Effector CD8-positive, alpha-beta T cell (primary cell): ENCODE results near the gene RABL2B.
"Not testable (repeated sequence)": the region's sequence is repeated elsewhere in the genome, so short reads cannot be mapped to it uniquely, and the experiment has no call there.

Source experiments
- DNase-seq: peaks from one replicate; lab custom pipeline; 2025; lab: John Stamatoyannopoulos, UW
- total RNA-seq, 4 experiments: gene quantifications; one replicate each; lab custom pipeline; 2026; lab: John Stamatoyannopoulos, UW

Gene RABL2B
- total RNA-seq: 13.2 to 16.7 (median 14.8) reads per million in 4 experiments

DNA sequence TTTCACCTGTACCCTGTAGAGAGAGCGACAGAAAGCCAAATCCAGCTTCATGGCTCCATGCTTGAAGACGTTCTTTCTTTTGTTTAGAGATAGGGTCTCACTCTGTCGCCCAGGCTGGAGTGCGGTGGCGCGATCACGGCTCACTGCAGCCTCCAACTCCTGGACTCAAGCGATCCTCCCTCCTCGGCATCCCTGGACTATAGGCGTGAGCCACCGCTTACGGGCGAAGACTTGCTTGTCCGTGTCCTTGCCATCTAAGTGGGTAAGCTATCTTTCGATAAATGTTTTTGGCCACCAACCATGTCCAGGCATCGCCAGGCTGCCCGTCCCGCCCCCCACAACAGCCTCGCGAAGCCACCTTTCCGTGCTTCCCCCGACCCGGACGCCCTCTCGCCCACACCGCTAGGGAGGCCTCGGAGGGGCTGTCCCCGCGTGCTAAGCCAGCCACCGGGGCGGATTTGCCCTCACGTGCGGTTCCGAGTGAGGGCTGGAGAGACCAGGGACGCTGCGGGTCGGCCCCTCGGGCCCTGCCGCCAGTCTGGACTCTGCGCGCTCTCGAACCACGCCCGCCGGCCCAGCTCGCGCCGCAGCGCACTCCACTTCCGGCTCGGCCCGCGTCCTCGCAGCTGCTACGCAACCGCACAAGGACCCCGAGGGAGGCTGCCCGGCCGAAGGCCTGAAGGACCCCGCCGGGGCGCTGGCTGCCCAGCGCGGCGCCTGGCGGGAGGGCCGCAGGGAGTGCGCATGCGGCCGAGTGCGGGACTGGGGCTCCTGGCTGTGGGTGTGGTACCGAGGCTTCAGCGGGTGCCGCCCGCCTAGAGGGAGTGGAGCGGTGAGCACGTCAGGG is at the start of gene RABL2B:
TSS of gene RABL2B (minus strand) at position 604 of the 847 bp plus-strand sequence. CDS start 1,342 bp downstream, outside the sequence.
- peak; percentile 78 for DNase-seq

DNA sequence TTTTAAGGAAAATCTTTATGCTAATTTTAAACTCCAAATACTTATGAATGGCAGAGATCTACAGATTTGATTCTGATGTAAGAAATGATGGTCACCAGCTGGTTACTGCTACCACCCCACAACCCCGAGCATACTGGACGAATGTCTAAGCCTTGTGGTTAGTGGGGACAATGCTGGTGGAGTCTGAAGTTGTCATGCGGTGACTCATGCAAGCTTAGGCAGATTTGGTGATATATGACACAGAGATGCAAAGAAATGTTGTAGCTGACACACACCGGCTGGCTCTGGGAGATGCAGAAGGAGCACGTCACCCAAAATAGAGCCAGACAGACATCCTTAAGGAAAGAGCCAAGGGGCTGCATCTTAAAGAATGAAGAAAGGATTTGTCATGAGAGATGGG is 3.5 kb upstream of the RABL2B start:
- not testable (repeated sequence) for DNase-seq

DNA sequence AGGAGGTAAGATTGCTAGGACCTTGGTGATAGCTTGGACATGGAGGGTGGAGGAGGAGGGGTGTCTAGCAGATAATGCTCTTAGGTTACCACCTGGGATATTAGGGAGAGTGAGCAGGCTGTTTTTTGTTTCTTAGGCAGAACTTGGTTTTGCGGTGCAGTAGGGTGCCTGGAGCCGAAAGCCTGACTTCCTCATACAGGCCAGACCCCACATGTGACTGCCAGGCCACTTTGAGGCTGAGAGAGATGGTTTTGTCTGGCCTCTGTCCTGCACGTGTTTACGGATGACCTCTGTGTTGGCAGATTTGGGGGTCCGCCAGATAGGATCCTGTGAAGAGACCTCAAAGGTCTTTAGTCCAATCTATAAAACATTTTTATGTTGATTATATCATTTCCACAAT is 1.9 kb upstream of the RABL2B start:
- not testable (repeated sequence) for DNase-seq

DNA sequence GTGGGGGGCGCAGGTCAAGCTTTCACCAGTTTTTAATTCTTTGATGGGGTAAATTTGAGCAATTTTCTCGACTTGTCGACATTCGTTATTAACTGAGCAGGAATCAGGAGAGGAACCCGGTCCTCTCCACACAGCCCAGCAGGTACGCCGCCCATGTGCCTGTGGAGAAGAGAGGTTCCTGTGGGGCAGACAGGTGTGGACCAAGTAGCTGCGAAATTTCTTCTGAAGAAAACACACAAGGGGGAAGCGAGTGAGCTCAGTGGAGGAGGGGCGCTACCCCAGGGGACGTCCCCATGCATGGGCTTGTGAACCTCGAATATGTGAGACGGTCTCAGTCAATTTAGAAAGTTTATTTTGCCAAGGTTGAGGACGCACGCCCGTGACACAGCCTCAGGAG is 442 bp upstream of the RABL2B start:
- not testable (repeated sequence) for DNase-seq

DNA sequence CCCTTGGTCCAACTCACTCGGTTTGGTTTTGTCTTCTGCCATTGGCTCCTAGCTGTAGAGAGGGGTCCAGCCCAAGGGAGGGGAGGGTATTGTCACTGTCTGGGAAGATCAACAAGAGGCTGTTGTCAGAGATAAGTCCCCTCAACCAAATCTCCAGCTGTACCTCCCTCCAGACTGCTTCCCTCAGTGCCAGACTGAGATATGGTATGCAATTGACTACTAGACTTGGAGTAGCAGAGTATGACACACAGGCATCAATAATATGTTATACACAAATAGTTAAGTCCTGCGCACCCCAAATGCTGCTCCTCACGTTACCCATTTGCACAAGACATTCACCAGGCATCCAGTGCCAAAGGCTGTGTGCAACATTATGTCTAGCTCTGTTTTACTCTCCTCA is 1.2 kb downstream of the RABL2B start:
- not testable (repeated sequence) for DNase-seq

DNA sequence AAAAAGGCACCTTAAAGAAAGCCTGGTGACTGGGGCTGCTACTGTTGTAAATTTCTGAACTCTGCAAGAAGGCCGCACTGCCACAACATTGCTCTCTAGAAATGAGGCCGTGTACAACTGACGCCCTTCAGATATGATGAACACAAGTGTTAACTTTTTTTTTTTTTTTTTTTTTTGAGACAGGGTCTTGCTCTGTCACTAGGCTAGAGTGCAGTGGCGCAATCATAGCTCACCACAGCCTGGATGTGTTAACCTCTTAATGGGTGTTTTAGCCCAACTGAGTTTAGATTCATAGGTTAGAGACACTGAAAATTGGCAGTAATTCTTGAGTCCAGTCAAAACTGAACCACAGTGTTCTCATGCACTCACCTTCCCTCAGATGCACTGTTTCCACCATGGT is 3.2 kb downstream of the RABL2B start:
- not testable (repeated sequence) for DNase-seq

DNA sequence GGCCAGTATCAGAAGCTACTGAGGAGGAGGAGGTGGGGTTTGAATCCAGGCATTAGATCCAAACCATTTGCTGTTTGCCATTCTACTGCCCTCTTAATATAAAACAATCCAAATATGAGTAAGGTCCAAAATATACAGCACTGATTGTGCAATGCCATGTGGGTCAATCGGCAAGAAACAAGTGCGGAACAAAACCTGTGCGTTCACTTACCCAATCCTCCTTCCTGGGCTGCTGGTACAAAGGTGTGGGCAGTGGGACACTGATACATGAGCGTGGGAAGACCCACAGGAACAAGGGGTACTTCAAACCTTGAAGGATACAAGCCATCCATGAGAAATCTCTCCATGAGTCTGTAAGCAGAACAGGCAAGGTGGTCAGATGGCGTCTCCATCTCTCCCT is 5.8 kb downstream of the RABL2B start:
- not testable (repeated sequence) for DNase-seq

DNA sequence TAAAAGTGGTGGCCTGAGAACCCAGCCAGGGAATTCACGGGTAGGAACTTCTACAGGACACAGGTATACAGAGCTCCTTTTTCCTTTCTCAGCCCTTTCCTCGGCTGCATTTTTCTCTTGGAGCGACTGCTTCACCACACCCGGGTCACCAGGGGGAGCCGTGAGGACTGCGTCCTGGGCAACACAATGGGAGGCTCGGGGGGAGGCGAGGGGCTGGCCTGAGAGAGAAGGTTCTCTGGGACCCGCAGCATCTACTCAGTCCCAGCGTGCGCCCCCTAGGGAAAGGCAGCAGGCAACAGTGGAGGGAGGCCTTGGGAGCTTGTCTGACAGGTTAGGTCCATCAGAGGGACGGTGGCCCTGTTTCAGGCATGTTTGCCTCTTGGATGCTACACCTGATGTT is 8.3 kb downstream of the RABL2B start:
- not testable (repeated sequence) for DNase-seq

DNA sequence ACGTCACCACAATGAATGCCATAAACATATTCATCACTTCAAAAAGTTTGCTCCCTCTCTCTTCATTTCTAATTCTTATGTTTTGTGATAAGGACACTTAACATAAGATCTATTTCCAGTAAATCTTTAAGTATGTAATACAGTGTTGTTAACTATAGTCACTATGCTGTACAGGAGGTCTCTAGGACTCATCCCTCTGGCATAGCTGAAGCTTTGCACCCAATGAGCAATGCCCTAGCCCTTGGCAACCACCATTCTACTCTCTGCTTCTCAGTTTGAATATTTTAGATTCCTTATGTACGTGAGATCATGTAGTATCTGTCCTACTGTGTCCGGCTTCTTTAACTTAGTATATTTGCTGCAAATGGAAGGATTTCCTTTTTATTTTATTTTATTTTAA is 19.1 kb downstream of the RABL2B start:
- not testable (repeated sequence) for DNase-seq

DNA sequence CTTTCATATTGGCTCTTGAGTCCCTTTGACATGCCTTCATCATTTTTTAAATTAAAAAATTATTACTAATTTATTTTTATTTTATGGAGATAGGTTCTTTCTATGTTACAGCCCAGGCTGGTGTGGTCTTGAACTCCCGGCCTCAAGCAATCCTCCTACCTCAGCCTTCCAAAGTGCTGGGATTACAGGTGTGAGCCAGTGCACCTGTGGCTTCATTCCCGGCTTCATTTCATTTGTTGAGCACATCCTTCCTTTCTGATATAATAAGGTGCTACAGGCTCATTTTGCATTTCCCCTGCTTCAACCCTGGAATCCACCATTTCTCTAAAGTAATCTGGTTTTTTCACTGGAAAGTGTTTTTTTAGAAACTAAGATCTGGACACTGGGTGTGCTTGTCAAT is 21.6 kb downstream of the RABL2B start:
- not testable (repeated sequence) for DNase-seq

DNA sequence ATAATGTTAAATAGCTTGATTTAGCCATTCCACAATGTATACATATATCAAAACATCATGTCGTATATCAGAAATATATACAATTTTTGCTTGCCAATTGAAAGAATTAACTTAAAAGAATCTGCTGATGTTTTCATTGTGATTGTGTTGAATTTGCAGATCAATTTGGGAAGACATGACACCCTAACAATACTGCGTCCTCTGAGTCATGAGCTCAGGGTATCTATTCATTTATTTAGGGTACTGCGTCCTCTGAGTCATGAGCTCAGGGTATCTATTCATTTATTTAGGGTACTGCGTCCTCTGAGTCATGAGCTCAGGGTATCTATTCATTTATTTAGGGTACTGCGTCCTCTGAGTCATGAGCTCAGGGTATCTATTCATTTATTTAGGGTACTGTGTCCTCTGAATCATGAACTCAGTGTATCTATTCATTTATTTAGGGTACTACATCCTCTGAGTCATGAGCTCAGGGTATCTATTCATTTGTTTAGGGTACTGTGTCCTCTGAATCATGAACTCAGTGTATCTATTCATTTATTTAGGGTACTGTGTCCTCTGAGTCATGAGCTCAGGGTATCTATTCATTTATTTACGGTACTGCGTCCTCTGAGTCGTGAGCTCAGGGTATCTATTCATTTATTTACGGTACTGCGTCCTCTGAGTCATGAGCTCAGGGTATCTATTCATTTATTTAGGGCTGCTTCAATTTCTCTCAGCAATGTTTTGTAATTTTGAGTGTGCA is 23.7 kb downstream of the RABL2B start:
- not testable (repeated sequence) for DNase-seq

DNA sequence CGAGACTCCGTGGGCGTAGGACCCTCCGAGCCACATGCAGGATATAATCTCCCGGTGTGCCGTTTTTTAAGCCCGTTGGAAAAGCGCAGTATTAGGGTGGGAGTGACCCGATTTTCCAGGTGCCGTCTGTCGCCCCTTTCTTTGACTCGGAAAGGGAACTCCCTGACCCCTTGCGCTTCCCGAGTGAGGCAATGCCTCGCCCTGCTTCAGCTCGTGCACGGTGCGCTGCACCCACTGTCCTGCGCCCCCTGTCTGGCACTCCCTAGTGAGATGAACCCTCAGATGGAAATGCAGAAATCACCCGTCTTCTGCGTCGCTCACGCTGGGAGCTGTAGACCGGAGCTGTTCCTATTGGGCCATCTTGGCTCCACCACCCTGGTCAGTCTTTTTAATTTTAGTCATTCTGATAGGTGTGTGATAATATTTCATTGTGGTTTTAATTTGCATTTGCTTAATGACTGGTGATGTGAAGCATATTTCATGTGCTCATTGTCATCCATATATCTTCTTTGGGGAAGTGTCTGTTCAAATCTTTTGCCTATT is 26.4 kb downstream of the RABL2B start:
- DNase-seq: peak; percentile 49

DNA sequence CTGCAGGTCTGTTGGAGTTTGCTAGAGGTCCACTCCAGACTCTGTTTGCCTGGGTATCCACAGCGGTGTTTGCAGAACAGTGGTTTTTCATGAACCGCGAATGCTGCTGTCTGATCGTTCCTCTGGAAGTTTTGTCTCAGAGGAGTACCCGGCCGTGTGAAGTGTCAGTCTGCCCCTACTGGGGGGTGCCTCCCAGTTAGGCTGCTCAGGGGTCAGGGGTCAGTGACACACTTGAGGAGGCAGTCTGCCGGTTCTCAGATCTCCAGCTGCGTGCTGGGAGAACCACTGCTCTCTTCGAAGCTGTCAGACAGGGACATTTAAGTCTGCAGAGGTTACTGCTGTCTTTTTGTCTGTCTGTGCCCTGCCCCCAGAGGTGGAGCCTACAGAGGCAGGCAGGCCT is 27.0 kb downstream of the RABL2B start:
- DNase-seq: not testable (repeated sequence)

DNA sequence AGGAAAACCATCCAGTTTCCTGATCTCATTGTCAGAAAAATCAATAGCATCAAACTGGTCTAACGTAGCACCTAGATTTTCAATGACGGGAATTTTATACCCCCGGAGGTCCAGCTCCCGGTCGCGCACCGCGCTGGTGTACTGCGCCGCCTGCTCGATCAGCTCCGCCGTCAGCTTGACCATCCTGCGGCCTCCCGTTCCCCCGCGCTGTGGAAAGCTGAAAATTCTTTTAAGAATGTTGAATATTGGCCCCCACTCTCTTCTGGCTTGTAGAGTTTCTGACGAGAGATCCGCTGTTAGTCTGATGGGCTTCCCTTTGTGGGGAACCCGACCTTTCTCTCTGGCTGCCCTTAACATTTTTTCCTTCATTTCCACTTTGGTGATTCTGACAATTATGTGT is 28.2 kb downstream of the RABL2B start:
- not testable (repeated sequence) for DNase-seq

DNA sequence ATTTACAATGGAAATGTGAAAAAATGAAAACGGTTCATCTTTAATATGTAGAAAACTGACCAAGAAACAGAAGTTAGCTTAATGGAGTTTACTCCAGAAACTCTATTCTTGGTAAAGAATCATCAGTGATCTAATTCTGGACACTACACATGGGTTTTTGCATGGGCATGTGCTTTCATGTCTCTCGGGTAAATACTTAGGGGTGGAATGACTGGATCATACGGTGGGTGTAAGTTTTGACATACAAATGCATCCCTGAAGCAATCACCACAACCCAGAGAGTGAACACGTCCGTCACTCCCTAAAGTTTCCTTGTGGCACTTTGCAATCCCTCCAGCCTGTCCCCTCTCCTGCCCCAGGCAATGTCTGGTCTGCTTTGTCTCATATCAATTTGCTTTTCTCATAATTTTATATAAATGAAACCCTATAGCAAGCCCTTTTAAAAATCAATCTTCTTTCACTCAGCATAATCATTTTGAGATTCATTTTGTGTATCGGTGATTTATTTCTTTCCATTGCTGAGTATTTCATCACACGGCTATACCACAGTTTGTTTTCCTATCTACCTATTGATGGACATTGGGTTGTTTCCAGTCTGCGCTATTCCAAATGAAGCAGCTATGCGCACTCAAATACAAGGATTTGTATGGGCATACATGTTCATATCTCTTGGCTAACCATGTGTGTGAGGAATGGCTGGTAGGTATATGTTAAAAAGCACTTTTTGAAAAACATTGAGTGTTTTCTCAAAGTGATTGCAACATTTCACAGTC is 33.9 kb downstream of the RABL2B start:
- not testable (repeated sequence) for DNase-seq

DNA sequence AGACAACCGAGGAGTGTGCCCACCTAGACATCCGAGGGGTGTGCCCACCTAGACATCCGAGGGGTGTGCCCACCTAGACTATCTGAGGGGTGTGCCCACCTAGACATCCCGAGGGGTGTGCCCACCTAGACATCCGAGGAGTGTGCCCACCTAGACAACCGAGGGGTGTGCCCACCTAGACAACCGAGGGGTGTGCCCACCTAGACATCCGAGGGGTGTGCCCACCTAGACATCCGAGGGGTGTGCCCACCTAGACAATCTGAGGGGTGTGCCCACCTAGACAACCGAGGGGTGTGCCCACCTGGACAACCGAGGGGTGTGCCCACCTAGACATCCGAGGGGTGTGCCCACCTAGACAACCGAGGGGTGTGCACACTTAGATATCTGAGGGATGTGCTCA is 34.8 kb downstream of the RABL2B start:
- DNase-seq: not testable (repeated sequence)

DNA sequence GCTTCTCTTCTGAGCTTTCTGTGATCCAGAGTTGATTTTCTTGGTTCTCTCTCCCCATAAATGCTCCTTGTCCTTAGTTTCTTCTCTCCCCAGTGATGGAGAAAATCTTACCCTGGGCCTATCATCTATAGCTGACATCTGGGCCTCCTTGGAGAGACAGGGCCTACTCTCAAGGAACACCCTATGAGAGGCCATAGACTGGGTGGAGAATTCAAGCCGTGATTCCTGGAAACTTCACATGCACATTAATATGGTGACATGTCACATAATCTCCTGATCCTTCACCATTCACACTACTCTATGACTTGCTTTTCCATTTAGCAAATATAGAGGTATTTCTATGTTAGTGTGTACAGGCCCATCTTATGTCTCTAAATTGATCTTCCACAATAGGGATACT is 35.9 kb downstream of the RABL2B start:
- not testable (repeated sequence) for DNase-seq

DNA sequence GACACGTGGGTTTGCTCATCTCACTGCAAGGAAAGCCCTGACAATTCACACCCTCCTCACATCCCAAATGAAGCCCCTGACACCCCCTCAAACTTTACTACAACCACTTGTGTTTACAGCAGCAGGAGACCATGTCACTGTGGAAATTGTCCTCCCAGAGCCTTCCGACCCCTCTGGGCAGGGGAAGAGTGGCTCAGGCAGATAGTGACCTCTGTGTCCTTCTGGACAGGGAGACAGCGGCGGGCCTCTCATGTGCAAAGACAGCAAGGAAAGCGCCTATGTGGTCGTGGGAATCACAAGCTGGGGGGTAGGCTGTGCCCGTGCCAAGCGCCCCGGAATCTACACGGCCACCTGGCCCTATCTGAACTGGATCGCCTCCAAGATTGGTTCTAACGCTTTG is 39.0 kb downstream of the RABL2B start:
- not testable (repeated sequence) for DNase-seq

DNA sequence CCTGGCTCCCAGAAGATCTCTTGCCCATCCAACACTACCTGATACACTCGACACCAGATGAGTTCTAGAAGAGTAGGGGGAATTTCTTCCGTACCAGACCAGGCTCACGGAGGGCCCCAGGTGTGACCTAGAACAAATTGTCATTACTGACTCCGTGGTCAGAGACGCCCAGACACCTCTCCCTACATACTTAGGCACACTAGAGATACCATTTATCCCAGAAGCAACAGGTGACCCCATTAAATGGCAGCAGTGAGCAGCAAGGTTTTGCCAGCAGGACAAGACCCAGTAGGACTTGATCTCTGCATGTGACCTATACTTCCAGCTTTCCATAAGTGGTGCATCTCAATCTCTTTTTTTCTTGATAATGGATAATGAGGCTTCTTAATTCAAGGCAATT is 42.7 kb downstream of the RABL2B start:
- DNase-seq: not testable (repeated sequence)

DNA sequence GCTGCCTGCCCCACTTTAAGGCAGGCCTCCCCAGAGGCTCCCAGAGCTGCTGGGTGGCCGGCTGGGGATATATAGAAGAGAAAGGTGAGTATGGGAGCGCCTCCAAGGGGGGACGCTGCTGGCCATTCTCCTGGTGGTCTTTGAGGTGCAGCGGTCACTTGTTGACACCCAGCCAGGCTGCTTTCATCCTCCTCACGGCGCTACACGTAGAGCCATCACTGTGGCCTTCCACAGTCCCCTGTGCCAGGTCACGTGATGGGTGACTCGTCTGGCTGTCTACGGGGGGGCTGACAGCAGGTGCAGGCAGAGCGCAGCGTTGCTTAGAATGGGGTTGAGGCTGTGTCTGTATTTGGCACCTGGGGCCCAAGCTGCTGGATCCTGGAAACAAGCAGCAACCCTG is 43.5 kb downstream of the RABL2B start:
- DNase-seq: no peak

DNA sequence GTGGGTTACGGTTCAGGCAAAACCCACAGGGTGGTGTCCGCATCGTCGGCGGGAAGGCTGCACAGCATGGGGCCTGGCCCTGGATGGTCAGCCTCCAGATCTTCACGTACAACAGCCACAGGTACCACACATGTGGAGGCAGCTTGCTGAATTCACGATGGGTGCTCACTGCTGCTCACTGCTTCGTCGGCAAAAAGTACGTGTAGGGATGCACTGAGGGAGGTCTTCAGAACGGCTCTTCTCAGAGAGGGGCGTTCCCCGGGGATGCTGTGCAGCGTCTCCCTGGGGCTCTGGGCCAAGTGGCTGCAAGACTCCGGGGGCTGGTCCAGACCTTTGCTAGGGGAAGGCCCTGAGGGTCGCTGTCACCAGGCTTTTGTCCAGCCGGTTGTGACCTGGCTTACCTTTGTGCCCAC is 44.2 kb downstream of the RABL2B start:
- DNase-seq: no peak
